HCT116 (cell line): ENCODE results near the gene MMEL1. TPM values are rescaled to one million over a fixed set of nuclear protein-coding genes. Genes with fewer than 3 reads are reported as not detected.

ENCODE experiments used
- ATAC-seq: fragments of 200-7000 bp; cut with Tn5 transposase; 2 replicates; pipeline ENCODE4 v1.9.1; 2020; ENCODE audit warnings: mild to moderate bottlenecking, moderate library complexity
- BruUV-seq: library from RNA; stranded (reverse); fragments of 400-500 nt; replicated peaks from 2 replicates; lab custom pipeline; 2021; lab: Mats Ljungman, UMichigan
- CTCF ChIA-PET: fragments of 300-600 bp; sonication (Branson Sonifier 250); formaldehyde crosslinking; loops from one replicate; lab custom pipeline; 2021; ENCODE audit warnings: antibody characterized with exemption; lab: Charles Lee
- POLR2A ChIA-PET: fragments of 300-600, 350-600 bp; sonication (Branson Sonifier 250); formaldehyde crosslinking; loops from one replicate; lab custom pipeline; 2021; ENCODE audit warnings: antibody characterized with exemption; lab: Charles Lee
- RAD21 ChIA-PET, 2 experiments: fragments of 300-600 bp; sonication (Branson Sonifier 250); formaldehyde crosslinking; loops; one replicate each; lab custom pipeline; 2023; ENCODE audit warnings: low total read pairs in 2 of 2; ENCODE audit not compliant: uncharacterized antibody in 2 of 2, unreplicated experiment in 2 of 2, low non-redundant PET in 1 of 2; lab: Charles Lee
- DNase-seq: peaks from one replicate; pipeline ENCODE4 v3.0.0-alpha.2; 2010; ENCODE audit warnings: low read depth, low spot score
- H2AFZ ChIP-seq: fragments of 200-600 bp; shearing (Covaris generic), sonication (generic); 2 replicates; pipeline ENCODE4 v1.6.1; 2017; ENCODE audit warnings: low read depth, mixed run types, mixed read lengths, antibody characterized with exemption, low read length; ENCODE audit not compliant: poor library complexity, severe bottlenecking
- H3K27ac ChIP-seq: 2 replicates; pipeline ENCODE4 v1.5.1; 2012; ENCODE audit warnings: low read depth, low read length
- H3K27me3 ChIP-seq: fragments of 200-600 bp; sonication (generic); 2 replicates; pipeline ENCODE4 v1.6.1; 2016; ENCODE audit warnings: mixed run types, low read length, mixed read lengths; ENCODE audit not compliant: insufficient read depth
- H3K36me3 ChIP-seq, 2 experiments: fragments of 200-500 bp in 1 of 2; fragments of 200-600 bp in 1 of 2; sonication (Bioruptor generic) in 1 of 2; sonication (generic) in 1 of 2; 2 replicates each; pipeline versions ENCODE4 v1.5.1 to v1.6.1; 2014 to 2016; ENCODE audit warnings: low read length in 2 of 2, inconsistent platforms in 1 of 2, mixed read lengths in 1 of 2, mixed run types in 1 of 2; ENCODE audit not compliant: insufficient read depth in 2 of 2, control insufficient read depth in 1 of 2
- H3K4me1 ChIP-seq, 2 experiments: fragments of 200-600 bp in 1 of 2; sonication (generic) in 1 of 2; 2 replicates each; pipeline versions ENCODE4 v1.5.1 to v1.6.1; 2012 to 2017; ENCODE audit warnings: low read length in 2 of 2, inconsistent platforms in 1 of 2, mild to moderate bottlenecking in 1 of 2, mixed read lengths in 1 of 2, mixed run types in 1 of 2, moderate library complexity in 1 of 2; ENCODE audit not compliant: insufficient read depth in 2 of 2, control insufficient read depth in 1 of 2
- H3K4me2 ChIP-seq: fragments of 200-600 bp; sonication (generic); 2 replicates; pipeline ENCODE4 v1.6.1; 2017; ENCODE audit warnings: mixed run types, low read length, mixed read lengths
- H3K4me3 ChIP-seq, 2 experiments: fragments of 200-600 bp in 1 of 2; sonication (generic) in 1 of 2; replicated peaks in 1 of 2; 2 replicates each; pipeline ENCODE4 v1.5.1; 2011 to 2016; ENCODE audit warnings: low read length in 2 of 2, control low read depth in 1 of 2, low read depth in 1 of 2, mild to moderate bottlenecking in 1 of 2, mixed read lengths in 1 of 2, mixed run types in 1 of 2
- H3K79me2 ChIP-seq: fragments of 200-600 bp; sonication (generic); 2 replicates; pipeline ENCODE4 v1.6.1; 2017; ENCODE audit warnings: mild to moderate bottlenecking, mixed run types, low read length, moderate library complexity, mixed read lengths; ENCODE audit not compliant: insufficient read depth
- H3K9ac ChIP-seq: fragments of 200-600 bp; sonication (generic); 2 replicates; pipeline ENCODE4 v1.6.1; 2016; ENCODE audit warnings: low read length, mixed read lengths
- H3K9me2 ChIP-seq: fragments of 200-600 bp; sonication (generic), shearing (Covaris generic); 2 replicates; pipeline ENCODE4 v1.6.1; 2017; ENCODE audit warnings: mixed run types, mild to moderate bottlenecking, moderate library complexity; ENCODE audit not compliant: insufficient read depth
- H3K9me3 ChIP-seq, 2 experiments: fragments of 200-500 bp in 1 of 2; fragments of 200-600 bp in 1 of 2; sonication (Bioruptor generic) in 1 of 2; sonication (generic) in 1 of 2; 2 replicates each; pipeline ENCODE4 v1.6.1; 2014 to 2017; ENCODE audit warnings: low read length in 2 of 2, mixed read lengths in 2 of 2, inconsistent platforms in 1 of 2, low read depth in 1 of 2, mild to moderate bottlenecking in 1 of 2, mixed run types in 1 of 2, moderate library complexity in 1 of 2; ENCODE audit not compliant: control insufficient read depth in 1 of 2, insufficient read depth in 1 of 2
- H4K20me1 ChIP-seq: fragments of 200-600 bp; sonication (generic), shearing (Covaris generic); 2 replicates; pipeline ENCODE4 v1.6.1; 2017; ENCODE audit warnings: mixed run types, mild to moderate bottlenecking, moderate library complexity; ENCODE audit not compliant: insufficient read depth
- EZH2phosphoT487 ChIP-seq: fragments of 200-600 bp; IDR thresholded peaks from 2 replicates; pipeline ENCODE4 v1.6.1; 2018; ENCODE audit warnings: antibody characterized with exemption, borderline replicate concordance
- JUND ChIP-seq: IDR thresholded peaks from 2 replicates; pipeline ENCODE4 v1.6.1; 2012
- REST ChIP-seq: IDR thresholded peaks from 2 replicates; pipeline ENCODE4 v1.6.1; 2012; ENCODE audit warnings: low read depth
- intact Hi-C: fragments of 100-400 bp; cut with micrococcal nuclease; formaldehyde crosslinking; loops from 2 replicates; pipeline ENCODE4 v1.10.0; 2022
- total RNA-seq: library from RNA; stranded (reverse); gene quantifications from one replicate; pipeline ENCODE4 v1.2.1, GENCODE V29; 2021; ENCODE audit not compliant: unreplicated experiment

MMEL1 gene
- total RNA-seq, 1 experiment from 2014 or later = 2.7 TPM

GRCh38 chr1:2605509-2606395 is 27.1 kb downstream of the MMEL1 start:
- no TSS peak for BruUV-seq
- no peak for DNase-seq
- no peaks in the 10 kb centered on the region for H3K36me3 ChIP-seq
- ChIA-PET CTCF (no interaction called here), POLR2A (no interaction called here), RAD21 (no interaction called here)
- intact Hi-C loops = no loop called here
- no peak overlapping the region for H3K4me3 ChIP-seq
- H3K9ac ChIP-seq = no peak overlapping the region
- no peaks in the 10 kb centered on the region for H3K9me2 ChIP-seq
- H3K9me3 ChIP-seq = no peaks in the 10 kb centered on the region
- H4K20me1 ChIP-seq = no peaks in the 10 kb centered on the region
- no peak overlapping the region for H2AFZ ChIP-seq
- no peaks in the 10 kb centered on the region for H3K79me2 ChIP-seq
- no peak overlapping the region for H3K4me2 ChIP-seq
- H3K4me1 ChIP-seq = peaks cover 2 to 5% of the 10 kb centered on the region in 2 experiments; a peak in 2 of 4 replicates
- H3K27me3 ChIP-seq = 0 out of 2 replicates have a peak, but pooled peaks cover 5% of the 10 kb centered on the region
- H3K27ac ChIP-seq = no peak overlapping the region
- TF ChIP-seq EZH2phosphoT487 (no peak), JUND (no peak), REST (no peak)
- no peak for ATAC-seq
